IPS-18a (cell line): ENCODE results near the gene PLSCR1.

ENCODE experiments used
- H3K27ac ChIP-seq: one replicate; pipeline ENCODE4 v1.5.1; 2013; ENCODE audit warnings: low read length
- H3K27me3 ChIP-seq: one replicate; pipeline ENCODE4 v1.6.1; 2013; ENCODE audit warnings: mild to moderate bottlenecking, low read length; ENCODE audit not compliant: control insufficient read depth, insufficient read depth
- H3K36me3 ChIP-seq: one replicate; pipeline ENCODE4 v1.6.1; 2013; ENCODE audit warnings: low read depth, low read length; ENCODE audit not compliant: control insufficient read depth
- H3K4me1 ChIP-seq: one replicate; pipeline ENCODE4 v1.6.1; 2013; ENCODE audit warnings: low read depth, low read length; ENCODE audit not compliant: control insufficient read depth
- H3K4me3 ChIP-seq: one replicate; pipeline ENCODE4 v1.5.1; 2013; ENCODE audit warnings: low read length
- H3K9ac ChIP-seq: one replicate; pipeline ENCODE4 v1.6.1; 2013; ENCODE audit warnings: mild to moderate bottlenecking, low read length, moderate library complexity
- H3K9me3 ChIP-seq: one replicate; pipeline ENCODE4 v1.6.1; 2013; ENCODE audit warnings: low read depth, low read length; ENCODE audit not compliant: control insufficient read depth

The PLSCR1 gene

DNA sequence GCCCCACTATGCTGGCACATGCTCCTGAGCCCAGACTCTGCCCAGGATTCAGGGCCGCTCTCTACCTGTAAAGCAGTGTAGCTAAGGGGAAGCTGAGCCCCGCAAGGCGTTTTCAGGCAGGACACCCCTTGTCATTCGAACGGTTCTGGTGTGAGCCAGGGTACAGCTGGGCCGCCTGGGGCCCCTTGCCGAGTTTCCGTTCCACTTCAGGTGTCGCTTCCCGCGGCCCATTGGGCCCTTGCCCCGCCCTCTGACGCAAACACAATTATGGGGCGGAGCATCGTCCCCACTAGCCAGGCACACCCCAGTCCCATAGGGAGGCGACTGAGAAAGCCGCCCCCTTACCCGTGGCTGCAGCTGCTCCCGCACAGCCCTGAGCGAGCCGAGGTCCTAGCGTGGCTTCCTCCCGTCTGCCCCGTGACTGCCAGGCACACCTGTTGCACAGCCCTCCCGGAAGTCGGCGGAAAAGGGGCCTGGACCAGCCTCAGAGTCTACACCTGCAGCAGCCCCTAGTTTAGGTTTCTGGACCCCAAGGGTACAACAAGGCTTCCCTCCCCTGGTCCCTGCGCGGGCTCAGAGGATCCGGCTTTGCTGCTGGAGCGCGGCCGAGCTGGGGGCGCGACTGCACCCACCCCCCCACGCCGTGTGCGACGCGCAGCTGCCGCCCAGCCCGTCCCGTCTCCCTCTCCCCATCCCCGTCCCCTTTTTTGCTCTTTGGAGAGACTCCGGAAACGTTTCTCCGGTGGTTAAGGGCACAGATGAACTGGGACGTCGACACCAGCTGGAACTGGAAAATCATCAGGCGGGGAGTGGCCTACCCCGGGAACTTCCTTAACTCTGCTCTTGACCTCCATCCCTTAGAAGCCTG, 75.0 kb downstream of the PLSCR1 start, which contains the start of gene PLSCR2:
PLSCR2 (minus strand) TSS at position 412 of the 868 bp plus-strand sequence. CDS start 9,657 bp downstream, outside the sequence.
- H3K4me3 ChIP-seq: no peak within 1 kb of the TSS

DNA sequence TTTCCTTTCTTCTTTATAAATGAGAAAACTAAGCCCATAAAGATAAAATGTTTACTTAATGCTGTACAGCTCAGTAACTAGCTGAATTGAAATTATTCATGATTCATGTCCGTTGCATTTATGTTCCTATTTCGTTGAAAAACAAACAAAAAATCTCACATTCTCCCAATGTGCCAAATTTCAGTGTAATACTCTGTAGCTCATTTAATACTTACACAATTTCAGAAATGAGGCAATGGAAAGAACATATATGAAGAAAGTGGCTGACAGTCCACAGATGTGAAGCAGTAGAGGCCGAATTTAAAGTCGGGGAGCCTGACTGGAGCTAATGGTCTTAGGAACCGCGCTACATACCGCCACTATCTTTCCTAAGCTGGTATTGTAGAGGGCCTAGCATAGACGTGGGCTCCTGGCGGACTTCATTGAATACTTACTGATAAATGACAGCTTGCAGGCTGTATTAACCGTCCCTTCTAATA, 75.7 kb downstream of the PLSCR1 start:
- Histone ChIP-seq H3K4me1 (no peaks in the 10 kb centered on the region), H3K27ac (no peak overlapping the region), H3K4me3 (no peak overlapping the region), H3K9me3 (no peaks in the 10 kb centered on the region), H3K9ac (no peak overlapping the region), H3K36me3 (no peaks in the 10 kb centered on the region), H3K27me3 (no peaks in the 10 kb centered on the region)

More for the DNA sequence above, 75.0 kb downstream of the PLSCR1 start, which contains the start of gene PLSCR2:
- Histone ChIP-seq H3K27me3 (no peaks in the 10 kb centered on the region), H3K9ac (no peak within 1 kb of the TSS), H3K4me1 (no peaks in the 10 kb centered on the region), H3K36me3 (no peaks in the 10 kb centered on the region), H3K9me3 (no peaks in the 10 kb centered on the region), H3K27ac (no peak within 1 kb of the TSS)

DNA sequence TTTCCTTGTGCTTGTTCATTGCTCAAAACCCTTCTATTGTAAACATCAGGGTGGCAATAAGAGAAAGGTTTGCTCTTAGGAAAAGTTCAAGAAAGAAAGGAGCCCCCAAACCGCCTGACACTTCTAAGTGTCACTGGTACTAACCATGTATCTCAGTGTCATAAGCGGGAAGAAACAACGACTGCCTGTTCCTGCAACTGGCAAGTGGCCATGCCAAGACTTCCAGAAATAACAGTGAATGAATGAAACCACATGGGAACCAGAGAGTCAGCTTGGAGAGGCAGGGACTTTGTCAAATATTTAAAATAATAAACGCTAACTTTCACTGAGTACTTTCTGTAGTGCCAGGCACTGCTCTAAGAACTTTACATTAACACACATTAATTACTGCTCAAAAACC, 76.2 kb downstream of the PLSCR1 start:
- no peak overlapping the region for H3K4me3 ChIP-seq
- no peaks in the 10 kb centered on the region for H3K27me3 ChIP-seq
- H3K36me3 ChIP-seq: no peaks in the 10 kb centered on the region
- H3K9me3 ChIP-seq: no peaks in the 10 kb centered on the region
- H3K4me1 ChIP-seq: no peaks in the 10 kb centered on the region
- no peak overlapping the region for H3K9ac ChIP-seq
- H3K27ac ChIP-seq: no peak overlapping the region

DNA sequence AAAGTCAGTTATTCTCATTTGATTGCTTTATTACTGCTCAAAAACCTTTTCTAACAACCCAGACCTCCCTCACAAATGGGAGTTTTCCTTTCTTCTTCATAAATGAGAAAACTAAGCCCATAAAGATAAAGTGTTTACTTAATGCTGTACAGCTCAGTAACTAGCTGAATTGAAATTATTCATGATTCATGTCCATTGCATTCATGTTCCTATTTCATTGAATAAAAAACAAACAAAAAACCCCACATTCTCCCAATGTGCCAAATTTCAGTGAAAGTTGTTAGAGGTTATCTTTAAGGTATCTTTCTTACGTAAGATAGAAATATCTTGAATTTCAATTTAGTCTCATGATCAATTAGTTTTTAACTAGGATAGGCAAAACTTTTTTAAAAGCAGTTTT, 77.8 kb downstream of the PLSCR1 start:
- Histone ChIP-seq H3K27ac (no peak overlapping the region), H3K36me3 (no peaks in the 10 kb centered on the region), H3K27me3 (no peaks in the 10 kb centered on the region), H3K4me3 (no peak overlapping the region), H3K9me3 (no peaks in the 10 kb centered on the region), H3K4me1 (no peaks in the 10 kb centered on the region), H3K9ac (no peak overlapping the region)

DNA sequence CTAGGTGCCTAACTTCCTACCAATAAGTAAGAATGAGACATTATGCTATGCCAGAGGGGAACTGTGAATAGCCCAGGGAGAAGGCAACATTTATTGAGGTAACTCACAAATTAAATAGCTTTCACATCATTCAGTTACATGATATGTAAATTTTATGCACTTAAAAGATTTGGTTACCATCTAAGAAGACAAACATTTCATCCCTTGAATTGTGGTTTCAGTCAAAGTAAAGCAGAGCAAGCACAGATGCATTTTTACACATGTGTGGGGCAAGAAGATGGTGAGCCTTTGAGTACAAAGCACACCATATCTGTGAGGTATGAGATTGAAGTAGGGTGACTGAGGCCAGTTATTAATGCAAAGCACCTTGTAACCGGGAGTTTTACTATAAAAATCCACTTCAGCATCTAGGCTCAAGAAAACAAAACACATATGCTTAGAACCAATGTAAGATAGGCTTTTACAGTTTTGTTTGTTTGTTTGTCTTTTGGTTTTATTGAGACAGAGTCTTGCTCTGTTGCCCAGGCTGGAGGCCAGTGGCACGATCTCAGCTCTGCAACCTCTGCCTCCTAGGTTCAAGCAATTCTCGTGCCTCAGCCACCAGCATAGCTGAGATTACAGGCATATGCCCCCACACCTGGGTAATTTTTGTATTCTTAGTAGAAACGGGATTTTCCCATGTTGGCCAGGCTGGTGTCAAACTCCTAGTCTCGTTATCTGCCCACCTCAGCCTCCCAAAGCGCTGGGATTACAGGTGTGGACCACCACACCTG, 78.5 kb downstream of the PLSCR1 start:
- Histone ChIP-seq H3K9me3 (no peaks in the 10 kb centered on the region), H3K27ac (no peak overlapping the region), H3K4me1 (no peaks in the 10 kb centered on the region), H3K9ac (no peak overlapping the region), H3K36me3 (no peaks in the 10 kb centered on the region), H3K4me3 (no peak overlapping the region), H3K27me3 (no peaks in the 10 kb centered on the region)
